ENCODE measurements around the gene DHX15.

DHX15 gene

DNA sequence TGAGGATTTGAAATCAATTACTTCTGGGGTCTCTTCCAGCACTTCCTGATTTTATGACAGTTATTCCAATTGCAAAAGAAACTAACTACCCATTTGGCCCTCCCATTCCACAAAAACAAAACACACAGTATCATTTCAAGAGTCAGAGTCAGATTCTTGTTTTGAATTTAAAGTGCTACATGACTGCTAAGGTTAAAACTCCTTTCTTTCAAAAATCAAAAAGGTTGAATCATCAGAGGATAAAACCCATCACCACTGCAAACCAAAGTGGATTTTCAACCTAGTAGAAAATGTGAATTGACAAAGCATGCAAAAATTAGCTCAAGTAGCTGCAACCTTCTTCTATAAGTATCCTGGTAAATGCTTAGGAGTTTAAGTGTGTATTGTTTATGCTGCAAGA, 67.4 kb downstream of the DHX15 start:
- Histone ChIP-seq H3K9me3 (ENCODE audit: insufficient read depth, low read depth, low read length) (no peaks in the 10 kb centered on the region), H2AFZ (ENCODE audit: low read length) (no peak overlapping the region), H3K79me2 (ENCODE audit: insufficient read depth, low read length) (no peaks in the 10 kb centered on the region), H3F3A (ENCODE audit: low read depth) (no peaks in the 10 kb centered on the region), H3K36me3 (ENCODE audit: insufficient read depth, low read length) (peaks cover 13% of the 10 kb centered on the region; the same call in 1 of the 2 replicates), H3K4me3 (ENCODE audit: low read length, poor library complexity, severe bottlenecking) (no peak overlapping the region), H3K4me2 (ENCODE audit: low read depth, low read length, poor library complexity, severe bottlenecking) (no peak overlapping the region), H3K9me2 (replicated peaks; ENCODE audit: low read depth, low read length) (no peaks in the 10 kb centered on the region), H4K20me1 (ENCODE audit: insufficient read depth, low read length, poor library complexity, severe bottlenecking) (peaks cover 7% of the 10 kb centered on the region), H3K9ac (ENCODE audit: low read depth, low read length, poor library complexity, severe bottlenecking) (no peak overlapping the region), H3K4me1 (ENCODE audit: insufficient read depth, low read length, poor library complexity, severe bottlenecking) (no peaks in the 10 kb centered on the region), H3K27me3 (ENCODE audit: insufficient read depth, low read length, poor library complexity, severe bottlenecking) (no peaks in the 10 kb centered on the region)
- TF ChIP-seq EZH2phosphoT487 (IDR thresholded peaks at IDR 0.05; ENCODE audit: borderline replicate concordance) = no peak
- TF ChIP-seq, protein P1, sequence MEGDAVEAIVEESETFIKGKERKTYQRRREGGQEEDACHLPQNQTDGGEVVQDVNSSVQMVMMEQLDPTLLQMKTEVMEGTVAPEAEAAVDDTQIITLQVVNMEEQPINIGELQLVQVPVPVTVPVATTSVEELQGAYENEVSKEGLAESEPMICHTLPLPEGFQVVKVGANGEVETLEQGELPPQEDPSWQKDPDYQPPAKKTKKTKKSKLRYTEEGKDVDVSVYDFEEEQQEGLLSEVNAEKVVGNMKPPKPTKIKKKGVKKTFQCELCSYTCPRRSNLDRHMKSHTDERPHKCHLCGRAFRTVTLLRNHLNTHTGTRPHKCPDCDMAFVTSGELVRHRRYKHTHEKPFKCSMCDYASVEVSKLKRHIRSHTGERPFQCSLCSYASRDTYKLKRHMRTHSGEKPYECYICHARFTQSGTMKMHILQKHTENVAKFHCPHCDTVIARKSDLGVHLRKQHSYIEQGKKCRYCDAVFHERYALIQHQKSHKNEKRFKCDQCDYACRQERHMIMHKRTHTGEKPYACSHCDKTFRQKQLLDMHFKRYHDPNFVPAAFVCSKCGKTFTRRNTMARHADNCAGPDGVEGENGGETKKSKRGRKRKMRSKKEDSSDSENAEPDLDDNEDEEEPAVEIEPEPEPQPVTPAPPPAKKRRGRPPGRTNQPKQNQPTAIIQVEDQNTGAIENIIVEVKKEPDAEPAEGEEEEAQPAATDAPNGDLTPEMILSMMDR (conservative IDR thresholded peaks at IDR 0.05; ENCODE audit: low read length) = no peak

DNA sequence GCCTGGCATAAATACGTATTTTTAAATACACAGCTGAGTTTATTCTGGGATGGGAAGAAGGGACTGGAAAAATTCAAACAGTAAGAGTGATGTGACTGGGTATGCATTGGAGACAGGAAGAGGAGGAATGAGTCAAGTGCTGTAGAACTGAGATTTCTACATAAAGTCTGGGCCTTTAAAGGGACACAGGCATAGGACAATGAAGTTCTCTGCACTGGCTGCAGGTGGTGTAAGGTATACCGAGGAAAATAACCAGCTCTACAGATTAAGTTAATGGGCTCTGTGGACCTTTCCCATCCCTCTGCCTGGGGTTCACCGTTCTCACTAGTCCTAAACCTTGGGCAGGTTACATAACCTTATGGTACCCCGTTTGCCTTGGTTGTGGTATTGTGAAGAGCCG, 68.7 kb downstream of the DHX15 start:
- no peaks in the 10 kb centered on the region for H3K9me3 ChIP-seq (ENCODE audit: insufficient read depth, low read depth, low read length)
- H3K4me1 ChIP-seq (ENCODE audit: insufficient read depth, low read length, poor library complexity, severe bottlenecking) = no peaks in the 10 kb centered on the region
- H2AFZ ChIP-seq (ENCODE audit: low read length) = no peak overlapping the region
- H3K9ac ChIP-seq (ENCODE audit: low read depth, low read length, poor library complexity, severe bottlenecking) = no peak overlapping the region
- H3K9me2 ChIP-seq (replicated peaks; ENCODE audit: low read depth, low read length) = no peaks in the 10 kb centered on the region
- H3K36me3 ChIP-seq (ENCODE audit: insufficient read depth, low read length) = peaks cover 11% of the 10 kb centered on the region; the same call in 1 of the 2 replicates
- TF ChIP-seq EZH2phosphoT487 (IDR thresholded peaks at IDR 0.05; ENCODE audit: borderline replicate concordance) = no peak
- TF ChIP-seq, protein P1 (conservative IDR thresholded peaks at IDR 0.05; ENCODE audit: low read length) = no peak
- no peaks in the 10 kb centered on the region for H3K79me2 ChIP-seq (ENCODE audit: insufficient read depth, low read length)
- H3K4me3 ChIP-seq (ENCODE audit: low read length, poor library complexity, severe bottlenecking) = no peak overlapping the region
- H3K4me2 ChIP-seq (ENCODE audit: low read depth, low read length, poor library complexity, severe bottlenecking) = no peak overlapping the region
- no peaks in the 10 kb centered on the region for H3K27me3 ChIP-seq (ENCODE audit: insufficient read depth, low read length, poor library complexity, severe bottlenecking)
- H4K20me1 ChIP-seq (ENCODE audit: insufficient read depth, low read length, poor library complexity, severe bottlenecking) = no peaks in the 10 kb centered on the region
- no peaks in the 10 kb centered on the region for H3F3A ChIP-seq (ENCODE audit: low read depth)

DNA sequence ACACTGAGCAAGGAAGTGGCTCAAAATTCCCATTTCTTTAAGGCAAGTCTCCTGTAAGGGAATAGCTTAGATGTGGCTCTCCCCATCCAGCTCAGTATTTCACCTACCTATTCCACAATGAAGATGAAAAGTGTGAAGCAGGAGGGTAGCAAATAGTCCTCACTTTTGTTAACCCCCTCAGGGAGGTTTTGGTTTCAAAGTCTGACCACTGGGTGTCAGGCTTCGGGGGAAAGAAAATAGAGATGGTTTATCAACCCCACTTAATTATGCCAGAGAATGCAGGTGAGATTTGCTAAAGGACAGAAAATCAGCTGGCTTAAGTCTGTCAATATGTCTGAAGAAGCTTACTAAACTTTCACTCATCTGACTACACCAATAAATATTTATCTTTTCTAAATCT, 69.5 kb downstream of the DHX15 start:
- Histone ChIP-seq H3K4me2 (ENCODE audit: low read depth, low read length, poor library complexity, severe bottlenecking) (no peak overlapping the region), H4K20me1 (ENCODE audit: insufficient read depth, low read length, poor library complexity, severe bottlenecking) (no peaks in the 10 kb centered on the region), H3F3A (ENCODE audit: low read depth) (no peaks in the 10 kb centered on the region), H3K27me3 (ENCODE audit: insufficient read depth, low read length, poor library complexity, severe bottlenecking) (no peaks in the 10 kb centered on the region), H3K4me1 (ENCODE audit: insufficient read depth, low read length, poor library complexity, severe bottlenecking) (no peaks in the 10 kb centered on the region), H3K79me2 (ENCODE audit: insufficient read depth, low read length) (no peaks in the 10 kb centered on the region), H3K9ac (ENCODE audit: low read depth, low read length, poor library complexity, severe bottlenecking) (no peak overlapping the region), H2AFZ (ENCODE audit: low read length) (no peak overlapping the region), H3K36me3 (ENCODE audit: insufficient read depth, low read length) (peaks cover 6% of the 10 kb centered on the region; the same call in 1 of the 2 replicates), H3K9me2 (replicated peaks; ENCODE audit: low read depth, low read length) (no peaks in the 10 kb centered on the region), H3K4me3 (ENCODE audit: low read length, poor library complexity, severe bottlenecking) (no peak overlapping the region), H3K9me3 (ENCODE audit: insufficient read depth, low read depth, low read length) (no peaks in the 10 kb centered on the region)
- no peak for TF ChIP-seq EZH2phosphoT487 (IDR thresholded peaks at IDR 0.05; ENCODE audit: borderline replicate concordance)
- TF ChIP-seq, protein P1 (conservative IDR thresholded peaks at IDR 0.05; ENCODE audit: low read length) = peak; percentile 59

All from Loucy (cell line).